HG03135 (cell line): ENCODE results near the gene MAML3.

ENCODE experiments used
- ATAC-seq: cut with Tn5 transposase; IDR thresholded peaks from one replicate; pipeline ENCODE4 v1.9.1; 2021; ENCODE audit warnings: mild to moderate bottlenecking, moderate library complexity; ENCODE audit not compliant: unreplicated experiment

The MAML3 gene

GRCh38 chr4:139851133-139851532, 302.9 kb downstream of the MAML3 start:
- ATAC-seq, result no peak

GRCh38 chr4:139849219-139849618, 304.8 kb downstream of the MAML3 start:
- no peak for ATAC-seq

- ATAC-seq, result no peak
These were observed 306.0 kb downstream of the MAML3 start for GRCh38 chr4:139848028-139848427.

- ATAC-seq, result no peak
These were observed 306.4 kb downstream of the MAML3 start for GRCh38 chr4:139847602-139848001.

GRCh38 chr4:139846766-139847165, 307.2 kb downstream of the MAML3 start:
- no peak for ATAC-seq

GRCh38 chr4:139845453-139846093, 308.4 kb downstream of the MAML3 start:
- no peak for ATAC-seq

- no peak for ATAC-seq
These were observed 309.4 kb downstream of the MAML3 start for GRCh38 chr4:139844459-139845036.

GRCh38 chr4:139844057-139844456, 309.9 kb downstream of the MAML3 start:
- no peak for ATAC-seq

GRCh38 chr4:139843641-139844040, 310.3 kb downstream of the MAML3 start:
- ATAC-seq, result no peak

GRCh38 chr4:139841464-139842195, 312.4 kb downstream of the MAML3 start:
- ATAC-seq, result no peak

GRCh38 chr4:139840773-139841172, 313.2 kb downstream of the MAML3 start:
- ATAC-seq, result no peak

- ATAC-seq, result no peak
These were observed 314.5 kb downstream of the MAML3 start for GRCh38 chr4:139839403-139840031.

GRCh38 chr4:139838811-139839210, 315.2 kb downstream of the MAML3 start:
- no peak for ATAC-seq

- no peak for ATAC-seq
These were observed 319.0 kb downstream of the MAML3 start for GRCh38 chr4:139834981-139835391.

- ATAC-seq, result no peak
These were observed 319.7 kb downstream of the MAML3 start for GRCh38 chr4:139834226-139834662.

GRCh38 chr4:139833151-139833910, 320.7 kb downstream of the MAML3 start:
- ATAC-seq, result no peak

- ATAC-seq, result no peak
These were observed 324.9 kb downstream of the MAML3 start for GRCh38 chr4:139828966-139829664.

- no peak for ATAC-seq
These were observed 327.6 kb downstream of the MAML3 start for GRCh38 chr4:139826426-139826825.

GRCh38 chr4:139825523-139826014, 328.4 kb downstream of the MAML3 start:
- no peak for ATAC-seq

- ATAC-seq, result no peak
These were observed 329.0 kb downstream of the MAML3 start for GRCh38 chr4:139824882-139825522.
